ENCODE results near the gene ARSB.
"Not testable (repeated sequence)": the region's sequence is repeated elsewhere in the genome, so short reads cannot be mapped to it uniquely, and the experiment has no call there.

The ARSB gene

GRCh38 chr5:78881884-78882283 is 103.2 kb downstream of the ARSB start:
- no peaks in the 10 kb centered on the region for H3K27me3 ChIP-seq (ENCODE audit: low read depth, low read length)
- no peak overlapping the region for H3K4me3 ChIP-seq (ENCODE audit: low read length)
- no peak overlapping the region for H3K9ac ChIP-seq (ENCODE audit: low read length)
- peaks cover 1% of the 10 kb centered on the region; the same call in 1 of the 2 replicates for H3K4me1 ChIP-seq (ENCODE audit: low read length)
- peaks cover 6% of the 10 kb centered on the region for H4K20me1 ChIP-seq (ENCODE audit: insufficient read depth, low read length)
- H3K36me3 ChIP-seq (replicated peaks; ENCODE audit: low read depth, low read length), result peaks cover 4% of the 10 kb centered on the region
- H3K9me3 ChIP-seq (ENCODE audit: insufficient read depth, low read length), result no peaks in the 10 kb centered on the region
- H3K4me2 ChIP-seq (ENCODE audit: low read length), result no peak overlapping the region
- no peak overlapping the region for H2AFZ ChIP-seq (ENCODE audit: low read depth, low read length)
- no peak for TF ChIP-seq EZH2phosphoT487 (IDR thresholded peaks at IDR 0.05; ENCODE audit: low read depth)
- TF ChIP-seq, protein P1, sequence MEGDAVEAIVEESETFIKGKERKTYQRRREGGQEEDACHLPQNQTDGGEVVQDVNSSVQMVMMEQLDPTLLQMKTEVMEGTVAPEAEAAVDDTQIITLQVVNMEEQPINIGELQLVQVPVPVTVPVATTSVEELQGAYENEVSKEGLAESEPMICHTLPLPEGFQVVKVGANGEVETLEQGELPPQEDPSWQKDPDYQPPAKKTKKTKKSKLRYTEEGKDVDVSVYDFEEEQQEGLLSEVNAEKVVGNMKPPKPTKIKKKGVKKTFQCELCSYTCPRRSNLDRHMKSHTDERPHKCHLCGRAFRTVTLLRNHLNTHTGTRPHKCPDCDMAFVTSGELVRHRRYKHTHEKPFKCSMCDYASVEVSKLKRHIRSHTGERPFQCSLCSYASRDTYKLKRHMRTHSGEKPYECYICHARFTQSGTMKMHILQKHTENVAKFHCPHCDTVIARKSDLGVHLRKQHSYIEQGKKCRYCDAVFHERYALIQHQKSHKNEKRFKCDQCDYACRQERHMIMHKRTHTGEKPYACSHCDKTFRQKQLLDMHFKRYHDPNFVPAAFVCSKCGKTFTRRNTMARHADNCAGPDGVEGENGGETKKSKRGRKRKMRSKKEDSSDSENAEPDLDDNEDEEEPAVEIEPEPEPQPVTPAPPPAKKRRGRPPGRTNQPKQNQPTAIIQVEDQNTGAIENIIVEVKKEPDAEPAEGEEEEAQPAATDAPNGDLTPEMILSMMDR (IDR thresholded peaks at IDR 0.05; ENCODE audit: low read depth, low read length), result no peak
- H3K79me2 ChIP-seq (ENCODE audit: low read length), result no peaks in the 10 kb centered on the region
- no peak overlapping the region for H3K27ac ChIP-seq (ENCODE audit: low read length)

- Histone ChIP-seq H3K27me3 (ENCODE audit: low read depth, low read length) (no peaks in the 10 kb centered on the region), H3K9ac (ENCODE audit: low read length) (no peak overlapping the region), H3K4me1 (ENCODE audit: low read length) (no peaks in the 10 kb centered on the region), H3K79me2 (ENCODE audit: low read length) (no peaks in the 10 kb centered on the region), H3K4me2 (ENCODE audit: low read length) (no peak overlapping the region), H2AFZ (ENCODE audit: low read depth, low read length) (no peak overlapping the region), H3K9me3 (ENCODE audit: insufficient read depth, low read length) (no peaks in the 10 kb centered on the region), H3K36me3 (replicated peaks; ENCODE audit: low read depth, low read length) (no peaks in the 10 kb centered on the region), H3K27ac (ENCODE audit: low read length) (no peak overlapping the region), H3K4me3 (ENCODE audit: low read length) (no peak overlapping the region), H4K20me1 (ENCODE audit: insufficient read depth, low read length) (no peaks in the 10 kb centered on the region)
- TF ChIP-seq, protein P1 (IDR thresholded peaks at IDR 0.05; ENCODE audit: low read depth, low read length), result no peak
- no peak for TF ChIP-seq EZH2phosphoT487 (IDR thresholded peaks at IDR 0.05; ENCODE audit: low read depth)
These were observed 105.6 kb downstream of the ARSB start for GRCh38 chr5:78879516-78879915.

DNA sequence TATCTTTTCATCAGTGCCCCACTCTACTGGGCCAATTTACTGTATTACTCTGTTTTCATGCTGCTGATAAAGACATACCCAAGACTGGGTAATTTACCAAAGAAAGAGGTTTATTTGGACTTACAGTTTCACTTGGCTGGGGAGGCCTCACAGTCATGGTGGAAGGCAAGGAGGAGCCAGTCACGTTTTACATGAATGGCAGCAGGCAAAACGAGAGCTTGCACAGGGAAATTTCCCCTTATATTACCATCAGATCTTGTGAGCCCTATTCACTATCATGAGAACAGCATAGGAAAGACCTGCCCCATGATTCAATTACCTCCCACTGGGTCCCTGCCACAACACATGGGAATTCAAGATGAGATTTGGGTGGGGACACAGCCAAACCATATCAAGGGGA is 119.0 kb downstream of the ARSB start:
- H3K79me2 ChIP-seq (ENCODE audit: low read length); H3K27me3 ChIP-seq (ENCODE audit: low read depth, low read length); H2AFZ ChIP-seq (ENCODE audit: low read depth, low read length); H3K4me2 ChIP-seq (ENCODE audit: low read length); H3K9ac ChIP-seq (ENCODE audit: low read length); H3K9me3 ChIP-seq (ENCODE audit: insufficient read depth, low read length); H3K4me1 ChIP-seq (ENCODE audit: low read length); H4K20me1 ChIP-seq (ENCODE audit: insufficient read depth, low read length); H3K4me3 ChIP-seq (ENCODE audit: low read length); H3K36me3 ChIP-seq (replicated peaks; ENCODE audit: low read depth, low read length); H3K27ac ChIP-seq (ENCODE audit: low read length): not testable (repeated sequence)

- Histone ChIP-seq H3K4me1 (ENCODE audit: low read length) (no peaks in the 10 kb centered on the region), H2AFZ (ENCODE audit: low read depth, low read length) (no peak overlapping the region), H3K4me2 (ENCODE audit: low read length) (no peak overlapping the region), H3K4me3 (ENCODE audit: low read length) (no peak overlapping the region), H3K79me2 (ENCODE audit: low read length) (no peaks in the 10 kb centered on the region), H3K9me3 (ENCODE audit: insufficient read depth, low read length) (no peaks in the 10 kb centered on the region), H3K9ac (ENCODE audit: low read length) (no peak overlapping the region), H3K27me3 (ENCODE audit: low read depth, low read length) (no peaks in the 10 kb centered on the region), H3K27ac (ENCODE audit: low read length) (no peak overlapping the region), H4K20me1 (ENCODE audit: insufficient read depth, low read length) (no peaks in the 10 kb centered on the region), H3K36me3 (replicated peaks; ENCODE audit: low read depth, low read length) (peaks cover 12% of the 10 kb centered on the region)
- TF ChIP-seq EZH2phosphoT487 (IDR thresholded peaks at IDR 0.05; ENCODE audit: low read depth), result no peak
- TF ChIP-seq, protein P1 (IDR thresholded peaks at IDR 0.05; ENCODE audit: low read depth, low read length), result no peak
These were observed 126.7 kb downstream of the ARSB start for GRCh38 chr5:78858364-78858763.

GRCh38 chr5:78855026-78855425 is 130.1 kb downstream of the ARSB start:
- Histone ChIP-seq H3K9ac (ENCODE audit: low read length) (no peak overlapping the region), H3K27me3 (ENCODE audit: low read depth, low read length) (no peaks in the 10 kb centered on the region), H3K36me3 (replicated peaks; ENCODE audit: low read depth, low read length) (peaks cover 12% of the 10 kb centered on the region), H3K79me2 (ENCODE audit: low read length) (no peaks in the 10 kb centered on the region), H3K4me3 (ENCODE audit: low read length) (no peak overlapping the region), H4K20me1 (ENCODE audit: insufficient read depth, low read length) (no peaks in the 10 kb centered on the region), H2AFZ (ENCODE audit: low read depth, low read length) (no peak overlapping the region), H3K27ac (ENCODE audit: low read length) (no peak overlapping the region), H3K4me1 (ENCODE audit: low read length) (no peaks in the 10 kb centered on the region), H3K4me2 (ENCODE audit: low read length) (no peak overlapping the region), H3K9me3 (ENCODE audit: insufficient read depth, low read length) (no peaks in the 10 kb centered on the region)
- no peak for TF ChIP-seq EZH2phosphoT487 (IDR thresholded peaks at IDR 0.05; ENCODE audit: low read depth)
- TF ChIP-seq, protein P1 (IDR thresholded peaks at IDR 0.05; ENCODE audit: low read depth, low read length), result no peak

DNA sequence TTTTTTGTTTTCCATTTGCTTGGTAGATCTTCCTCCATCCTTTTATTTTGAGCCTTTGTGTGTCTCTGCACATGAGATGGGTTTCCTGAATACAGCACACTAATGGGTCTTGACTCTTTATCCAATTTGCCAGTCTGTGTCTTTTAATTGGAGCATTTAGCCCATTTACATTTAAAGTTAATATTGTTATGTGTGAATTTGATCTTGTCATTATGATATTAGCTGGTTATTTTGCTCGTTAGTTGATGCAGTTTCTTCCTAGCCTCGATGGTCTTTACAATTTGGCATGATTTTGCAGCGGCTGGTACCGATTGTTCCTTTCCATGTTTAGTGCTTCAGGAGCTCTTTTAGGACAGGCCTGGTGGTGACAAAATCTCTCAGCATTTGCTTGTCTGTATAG is 133.2 kb downstream of the ARSB start:
- H3K27ac ChIP-seq (ENCODE audit: low read length); H3K4me3 ChIP-seq (ENCODE audit: low read length); H3K27me3 ChIP-seq (ENCODE audit: low read depth, low read length); H3K4me1 ChIP-seq (ENCODE audit: low read length); H3K79me2 ChIP-seq (ENCODE audit: low read length); H4K20me1 ChIP-seq (ENCODE audit: insufficient read depth, low read length); H3K9ac ChIP-seq (ENCODE audit: low read length); H3K9me3 ChIP-seq (ENCODE audit: insufficient read depth, low read length); H2AFZ ChIP-seq (ENCODE audit: low read depth, low read length); H3K4me2 ChIP-seq (ENCODE audit: low read length): not testable (repeated sequence)
- peaks cover 12% of the 10 kb centered on the region for H3K36me3 ChIP-seq (replicated peaks; ENCODE audit: low read depth, low read length)
